Neural progenitor cell (in vitro differentiated cells): ENCODE results near the gene CALHM1.

ENCODE experiments used
- CTCF ChIP-seq: fragments of 200-600 bp; sonication (generic); IDR thresholded peaks from 2 replicates; pipeline ENCODE4 v1.5.1; 2017; ENCODE audit warnings: antibody characterized with exemption, mild to moderate bottlenecking
- EZH2 ChIP-seq: fragments of 200-600 bp; sonication (generic); IDR thresholded peaks from 2 replicates; pipeline ENCODE4 v1.6.1; 2017; ENCODE audit warnings: antibody characterized with exemption, mild to moderate bottlenecking, moderate library complexity

DNA sequence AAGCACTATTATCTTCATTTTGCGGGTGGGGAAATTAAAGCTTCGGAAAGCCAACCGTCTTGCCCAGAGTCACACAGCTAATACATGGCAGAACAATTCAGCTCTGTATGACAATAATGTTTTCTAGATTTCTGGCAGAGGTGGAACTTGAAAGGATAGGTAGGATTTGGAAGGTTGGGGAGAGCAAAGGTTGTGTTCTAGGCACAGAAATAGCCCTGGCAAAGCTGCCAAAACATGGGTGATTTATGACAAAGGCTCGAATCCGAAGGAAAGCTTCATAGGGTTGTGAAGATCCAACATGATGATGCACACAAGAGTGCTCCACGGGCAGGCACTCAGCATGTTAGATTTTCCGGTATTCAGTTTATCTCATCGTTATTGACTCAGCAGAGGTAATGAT is 43.1 kb downstream of the CALHM1 start:
- no peak for TF ChIP-seq EZH2
- TF ChIP-seq CTCF, result no peak
